HG02973 (cell line): ENCODE measurements around the gene TMEM179.
"Not testable (repeated sequence)": the region's sequence is repeated elsewhere in the genome, so short reads cannot be mapped to it uniquely, and the experiment has no call there.

Experiments
- ATAC-seq: cut with Tn5 transposase; IDR thresholded peaks from one replicate; pipeline ENCODE4 v1.9.1; 2021; ENCODE audit warnings: moderate library complexity; ENCODE audit not compliant: unreplicated experiment

Gene TMEM179

GRCh38 chr14:104588066-104588857, 16.3 kb downstream of the TMEM179 start:
- ATAC-seq: no peak

GRCh38 chr14:104587641-104588040, 16.9 kb downstream of the TMEM179 start:
- no peak for ATAC-seq

- no peak for ATAC-seq
Observed at GRCh38 chr14:104586832-104587620, 17.5 kb downstream of the TMEM179 start.

- no peak for ATAC-seq
Observed at GRCh38 chr14:104585966-104586697, 18.4 kb downstream of the TMEM179 start.

- no peak for ATAC-seq
Observed at GRCh38 chr14:104584557-104584956, 20.0 kb downstream of the TMEM179 start.

- no peak for ATAC-seq
Observed at GRCh38 chr14:104583424-104584306, 20.9 kb downstream of the TMEM179 start.

GRCh38 chr14:104582662-104583061, 21.9 kb downstream of the TMEM179 start:
- ATAC-seq: no peak

GRCh38 chr14:104582005-104582404, 22.6 kb downstream of the TMEM179 start:
- no peak for ATAC-seq

GRCh38 chr14:104581521-104581920, 23.1 kb downstream of the TMEM179 start:
- no peak for ATAC-seq

- ATAC-seq: no peak
Observed at GRCh38 chr14:104580961-104581360, 23.6 kb downstream of the TMEM179 start.

- ATAC-seq: not testable (repeated sequence)
Observed at GRCh38 chr14:104579939-104580338, 24.6 kb downstream of the TMEM179 start.

- no peak for ATAC-seq
Observed at GRCh38 chr14:104579507-104579906, 25.1 kb downstream of the TMEM179 start, which contains the start of gene C14orf180. Gene C14orf180, plus strand, starts transcription at chr14:104579764. Its CDS starts 6,667 bp downstream, at chr14:104586431.

GRCh38 chr14:104578321-104578720, 26.3 kb downstream of the TMEM179 start:
- no peak for ATAC-seq

- no peak for ATAC-seq
Observed at GRCh38 chr14:104577847-104578301, 26.7 kb downstream of the TMEM179 start.

- no peak for ATAC-seq
Observed at GRCh38 chr14:104577426-104577825, 27.1 kb downstream of the TMEM179 start.

GRCh38 chr14:104576970-104577332, 27.6 kb downstream of the TMEM179 start:
- ATAC-seq: no peak

GRCh38 chr14:104576232-104576969, 28.2 kb downstream of the TMEM179 start:
- no peak for ATAC-seq

GRCh38 chr14:104574978-104575583, 29.5 kb downstream of the TMEM179 start:
- ATAC-seq: no peak

GRCh38 chr14:104574536-104574935, 30.0 kb downstream of the TMEM179 start:
- no peak for ATAC-seq
